G401.6 (cell line): ENCODE measurements around the gene CNN2.

Source experiments
- FAIRE-seq: peaks from 2 replicates; lab custom pipeline; 2012; peaks lifted over from hg19 to GRCh38; lab: Jason Lieb, UNC

CNN2 gene

GRCh38 chr19:1050989-1051788 is 24.8 kb downstream of the CNN2 start:
- FAIRE-seq = no peak

- no peak for FAIRE-seq
Measured at GRCh38 chr19:1051791-1052190, 25.4 kb downstream of the CNN2 start.

GRCh38 chr19:1052349-1052975 is 26.1 kb downstream of the CNN2 start:
- no peak for FAIRE-seq

- FAIRE-seq = no peak
Measured at GRCh38 chr19:1053176-1054101, 27.0 kb downstream of the CNN2 start.

- FAIRE-seq = no peak
Measured at GRCh38 chr19:1054102-1055027, 28.0 kb downstream of the CNN2 start.

- FAIRE-seq = no peak
Measured at GRCh38 chr19:1055028-1055425, 28.6 kb downstream of the CNN2 start.

GRCh38 chr19:1055886-1056620 is 29.6 kb downstream of the CNN2 start:
- no peak for FAIRE-seq

GRCh38 chr19:1057176-1057855 is 30.9 kb downstream of the CNN2 start:
- no peak for FAIRE-seq

GRCh38 chr19:1058112-1058511 is 31.7 kb downstream of the CNN2 start:
- FAIRE-seq = no peak

- no peak for FAIRE-seq
Measured at GRCh38 chr19:1060689-1061088, 34.3 kb downstream of the CNN2 start.

- no peak for FAIRE-seq
Measured at GRCh38 chr19:1061987-1062386, 35.6 kb downstream of the CNN2 start.

GRCh38 chr19:1062387-1063029 is 36.1 kb downstream of the CNN2 start:
- no peak for FAIRE-seq

- FAIRE-seq = no peak
Measured at GRCh38 chr19:1063030-1063908, 36.9 kb downstream of the CNN2 start.

- FAIRE-seq = no peak
Measured at GRCh38 chr19:1063909-1064660, 37.7 kb downstream of the CNN2 start.

GRCh38 chr19:1064661-1065605 is 38.5 kb downstream of the CNN2 start:
- no peak for FAIRE-seq

GRCh38 chr19:1065606-1066109 is 39.2 kb downstream of the CNN2 start:
- FAIRE-seq = no peak

GRCh38 chr19:1066251-1066747 is 39.9 kb downstream of the CNN2 start:
- FAIRE-seq = no peak
